Measurements from ENCODE around the gene C15orf39. TPM values are rescaled to one million over a fixed set of nuclear protein-coding genes. Genes with fewer than 3 reads are reported as not detected.

Gene C15orf39
- total and polyA plus RNA-seq, 9 of the 15 experiments (the other 6 are each of a cell fraction or from before 2014, with no cell fraction given) = 0.31 to 29.8 (median 4.4) TPM

GRCh38 chr15:75201616-75202250, at the start of gene C15orf39 (continued):
- TF ChIP-seq WHSC1 (IDR thresholded peaks at IDR 0.05; ENCODE audit: low read length) = no peak
- no peak for TF ChIP-seq SRSF9 (IDR thresholded peaks at IDR 0.05; ENCODE audit: borderline replicate concordance, low read depth, low read length)
- TF ChIP-seq ZNF75A (CRISPR knock-in tag; IDR thresholded peaks at IDR 0.05) = no peak
- TF ChIP-seq CREM (IDR thresholded peaks at IDR 0.05; ENCODE audit: low read depth) = peak; percentile 12; the same call in 1 of the 2 replicates
- no peak for TF ChIP-seq SETDB1 (IDR thresholded peaks at IDR 0.05; ENCODE audit: low read length)
- TF ChIP-seq ARNT (IDR thresholded peaks at IDR 0.05) = no peak
- peak; percentile 77; the same call in 1 of the 2 replicates for TF ChIP-seq CBX1 (IDR thresholded peaks at IDR 0.05; ENCODE audit: low read depth)
- 0 out of 2 replicates have a peak, but pooled peaks have one; percentile 19 for TF ChIP-seq ZNF740 (CRISPR knock-in tag; IDR thresholded peaks at IDR 0.05)
- no peak for TF ChIP-seq ZNF740 (tag; IDR thresholded peaks at IDR 0.05)
- TF ChIP-seq FOXA3 (CRISPR knock-in tag; conservative IDR thresholded peaks at IDR 0.05 in 1 of 2, IDR thresholded peaks at IDR 0.05 in 1 of 2) = no peak
- no peak for TF ChIP-seq ZKSCAN3 (CRISPR knock-in tag; IDR thresholded peaks at IDR 0.05)
- no peak for TF ChIP-seq GATAD2A (IDR thresholded peaks at IDR 0.05)
- no peak for TF ChIP-seq ADNP (tag; IDR thresholded peaks at IDR 0.05)
- peak; percentile 82 for TF ChIP-seq CTBP1 (IDR thresholded peaks at IDR 0.05; ENCODE audit: borderline replicate concordance)
- TF ChIP-seq ATF1 (CRISPR knock-in tag; IDR thresholded peaks at IDR 0.05) = no peak
- TF ChIP-seq ATF1 (tag; IDR thresholded peaks at IDR 0.05) = peak; percentile 17; the same call in 1 of the 2 replicates
- TF ChIP-seq KLF10 (CRISPR knock-in tag; IDR thresholded peaks at IDR 0.05) = no peak
- TF ChIP-seq E2F3 (CRISPR knock-in tag; IDR thresholded peaks at IDR 0.05) = peak; percentile 91
- TF ChIP-seq POLR2AphosphoS5 (IDR thresholded peaks at IDR 0.05; ENCODE audit: control insufficient read depth, insufficient read depth, low read depth, low read length) = peak; percentile 84
- 0 out of 2 replicates have a peak, but pooled peaks have one; percentile 19 for TF ChIP-seq LEF1 (IDR thresholded peaks at IDR 0.05)
- TF ChIP-seq NFYB (IDR thresholded peaks at IDR 0.05; ENCODE audit: extremely low read depth, insufficient read length) = no peak
- peak; percentile 79 for TF ChIP-seq RBFOX2 (IDR thresholded peaks at IDR 0.05; ENCODE audit: low read depth, low read length)
- TF ChIP-seq ZBTB12 (CRISPR knock-in tag; IDR thresholded peaks at IDR 0.05) = no peak
- TF ChIP-seq MYC (IDR thresholded peaks at IDR 0.05; ENCODE audit: low read depth, low read length) = peak; percentile 93
- no peak for TF ChIP-seq MYC (CRISPR knock-in tag; IDR thresholded peaks at IDR 0.05; ENCODE audit: borderline replicate concordance, low read depth)
- TF ChIP-seq DNMT1 (IDR thresholded peaks at IDR 0.05) = no peak
- no peak for TF ChIP-seq PTTG1 (tag; IDR thresholded peaks at IDR 0.05; ENCODE audit: low read depth)
- TF ChIP-seq POLR2H (tag; IDR thresholded peaks at IDR 0.05; ENCODE audit: low read depth) = peak; percentile 61; the same call in 1 of the 2 replicates
